GM23338 (cell line): ENCODE results near the gene TNFSF4.

Experiments
- CREB1 ChIP-seq: fragments of 250-450 bp; sonication (Bioruptor Pico); IDR thresholded peaks from 2 replicates; pipeline ENCODE4 v1.5.0; 2020; ENCODE audit warnings: low read depth, mild to moderate bottlenecking, moderate library complexity
- EZH2 ChIP-seq: fragments of 200-600 bp; sonication (generic); IDR thresholded peaks from one replicate; pipeline ENCODE4 v1.8.0; 2017; ENCODE audit warnings: antibody characterized with exemption, mild to moderate bottlenecking, low read depth; ENCODE audit not compliant: unreplicated experiment
- EZH2phosphoT487 ChIP-seq: fragments of 200-600 bp; sonication (generic); IDR thresholded peaks from one replicate; pipeline ENCODE4 v1.8.1; 2018; ENCODE audit warnings: antibody characterized with exemption; ENCODE audit not compliant: unreplicated experiment
- NANOG ChIP-seq: IDR thresholded peaks from 2 replicates; pipeline ENCODE4 v1.6.1; 2016; ENCODE audit warnings: antibody characterized with exemption, borderline replicate concordance
- TF ChIP-seq, protein P1 (sequence below), 2 experiments: fragments of 200-600 bp in 1 of 2; sonication (generic) in 1 of 2; conservative IDR thresholded peaks; 2 replicates each; pipeline versions ENCODE4 v1.5.1 to v1.6.1; 2016 to 2017; ENCODE audit warnings: antibody characterized with exemption in 2 of 2, low read depth in 2 of 2, mild to moderate bottlenecking in 2 of 2, moderate library complexity in 1 of 2

DNA sequence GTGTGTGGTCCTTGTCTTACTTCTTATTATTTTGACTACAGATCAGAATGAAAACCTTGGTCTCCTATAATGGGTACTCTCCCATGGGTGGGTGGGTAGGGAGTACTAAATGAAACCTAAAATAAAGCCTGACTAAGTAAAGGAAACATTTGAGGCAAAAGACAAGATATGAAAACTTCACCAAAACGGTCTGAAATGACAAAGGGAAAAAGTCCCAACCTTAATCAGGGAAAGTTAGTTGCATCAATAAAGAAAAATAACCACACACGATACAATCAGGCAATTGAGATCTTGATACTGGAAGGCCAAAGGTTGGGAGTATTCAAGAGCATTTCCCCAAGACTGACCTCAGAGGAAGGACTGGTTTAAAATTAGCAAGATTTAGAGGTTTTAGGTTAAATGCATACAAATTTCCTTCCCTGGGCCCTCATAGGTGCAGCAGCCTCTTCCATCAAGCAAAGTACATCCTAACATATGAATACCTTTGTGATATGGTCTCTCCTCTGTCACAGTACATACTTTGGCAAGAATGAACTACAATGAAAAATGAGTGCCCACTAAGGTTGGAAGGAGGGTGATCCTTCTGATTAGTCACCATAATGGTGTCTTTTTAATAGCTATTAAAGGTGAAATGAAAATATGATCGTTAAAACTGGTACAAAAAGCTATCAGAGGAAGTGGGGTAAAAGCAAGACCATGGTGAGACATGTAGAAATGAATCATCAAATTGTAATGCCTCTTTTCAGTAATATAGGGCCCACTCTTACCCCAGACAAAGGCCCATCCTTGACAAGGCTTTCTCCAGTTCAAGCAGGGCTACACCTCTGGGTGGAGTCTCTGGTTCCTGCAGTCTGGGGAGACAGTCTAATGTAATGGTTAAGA, 15.3 kb upstream of the TNFSF4 start:
- TF ChIP-seq, protein P1, sequence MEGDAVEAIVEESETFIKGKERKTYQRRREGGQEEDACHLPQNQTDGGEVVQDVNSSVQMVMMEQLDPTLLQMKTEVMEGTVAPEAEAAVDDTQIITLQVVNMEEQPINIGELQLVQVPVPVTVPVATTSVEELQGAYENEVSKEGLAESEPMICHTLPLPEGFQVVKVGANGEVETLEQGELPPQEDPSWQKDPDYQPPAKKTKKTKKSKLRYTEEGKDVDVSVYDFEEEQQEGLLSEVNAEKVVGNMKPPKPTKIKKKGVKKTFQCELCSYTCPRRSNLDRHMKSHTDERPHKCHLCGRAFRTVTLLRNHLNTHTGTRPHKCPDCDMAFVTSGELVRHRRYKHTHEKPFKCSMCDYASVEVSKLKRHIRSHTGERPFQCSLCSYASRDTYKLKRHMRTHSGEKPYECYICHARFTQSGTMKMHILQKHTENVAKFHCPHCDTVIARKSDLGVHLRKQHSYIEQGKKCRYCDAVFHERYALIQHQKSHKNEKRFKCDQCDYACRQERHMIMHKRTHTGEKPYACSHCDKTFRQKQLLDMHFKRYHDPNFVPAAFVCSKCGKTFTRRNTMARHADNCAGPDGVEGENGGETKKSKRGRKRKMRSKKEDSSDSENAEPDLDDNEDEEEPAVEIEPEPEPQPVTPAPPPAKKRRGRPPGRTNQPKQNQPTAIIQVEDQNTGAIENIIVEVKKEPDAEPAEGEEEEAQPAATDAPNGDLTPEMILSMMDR (conservative IDR thresholded peaks at IDR 0.05; ENCODE audit: low read depth in 2 of 2) = no peak
- TF ChIP-seq EZH2phosphoT487 (no peak), EZH2 (no peak), CREB1 (CRISPR knock-in tag) (no peak), NANOG (no peak)
